ENCODE results near the gene FAM219B. TPM values are rescaled to one million over a fixed set of nuclear protein-coding genes. Genes with fewer than 3 reads are reported as not detected.

FAM219B gene
- total and polyA plus RNA-seq, 2 of the 8 experiments (the other 6 are each of a cell fraction or from before 2014, with no cell fraction given), result 57.1 to 66.6 TPM

- TF ChIP-seq SP4 (IDR thresholded peaks at IDR 0.05; ENCODE audit: low read length) (no peak), EGR1 (IDR thresholded peaks at IDR 0.05; ENCODE audit: borderline replicate concordance, low read depth, low read length) (no peak)
Measured at GRCh38 chr15:74869372-74869725, 37.3 kb downstream of the FAM219B start (continued).

Measured in H1 (cell line).